ENCODE data around the gene SETD4.
"Not testable (repeated sequence)": the region's sequence is repeated elsewhere in the genome, so short reads cannot be mapped to it uniquely, and the experiment has no call there.

DNA sequence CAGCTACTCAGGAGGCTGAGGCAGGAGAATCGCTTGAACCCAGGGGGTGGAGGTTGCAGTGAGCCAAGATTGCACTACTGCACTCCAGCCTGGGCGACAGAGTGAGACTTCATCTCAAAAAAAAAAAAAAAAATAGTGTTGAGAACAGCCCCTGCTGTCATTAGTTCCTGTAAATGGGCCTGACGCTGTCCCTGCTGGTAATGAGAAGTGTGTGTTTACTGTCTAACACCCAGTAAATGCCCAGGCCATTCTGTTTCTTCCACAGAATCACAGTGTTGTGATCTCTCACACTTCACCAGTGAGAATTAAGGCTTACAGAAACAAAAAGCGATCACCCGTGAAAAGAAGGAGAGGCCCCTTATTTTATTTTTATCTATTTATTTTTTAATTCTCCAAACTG, 13.6 kb upstream of the SETD4 start:
- not testable (repeated sequence) for TF ChIP-seq THYN1 (CRISPR knock-in tag; IDR thresholded peaks at IDR 0.05; ENCODE audit: borderline replicate concordance, low read depth); JUNB (CRISPR knock-in tag; IDR thresholded peaks at IDR 0.05; ENCODE audit: borderline replicate concordance)

Measured in HepG2 (cell line).